ENCODE data around the gene MARCO. TPM values are rescaled to one million over a fixed set of nuclear protein-coding genes. Genes with fewer than 3 reads are reported as not detected.

MARCO gene
- total RNA-seq, 2 donors from 2014 or later = not detected

GRCh38 chr2:119024568-119024967, 82.6 kb downstream of the MARCO start:
- Mint-ChIP-seq H3K4me1 (no peaks in the 10 kb centered on the region), H3K27ac (no peak overlapping the region)
- H3K27ac ChIP-seq (ENCODE audit: low read depth, low read length) = no peak overlapping the region

GRCh38 chr2:119025013-119025412, 83.0 kb downstream of the MARCO start:
- no peak overlapping the region for H3K4me3 Mint-ChIP-seq
- Histone ChIP-seq H3K36me3 (ENCODE audit: control insufficient read depth, insufficient read depth, low read length) (no peaks in the 10 kb centered on the region), H3K9me3 (ENCODE audit: control insufficient read depth, low read length) (no peaks in the 10 kb centered on the region), H3K4me1 (ENCODE audit: control insufficient read depth, insufficient read depth, low read length) (no peaks in the 10 kb centered on the region), H3K27ac (ENCODE audit: low read depth, low read length) (no peak overlapping the region), H3K4me3 (ENCODE audit: low read length) (no peak overlapping the region), H3K9ac (ENCODE audit: extremely low read depth, low read length, poor library complexity, severe bottlenecking) (no peak overlapping the region), H3K27me3 (ENCODE audit: control insufficient read depth, insufficient read depth, low read length, poor library complexity, severe bottlenecking) (peaks cover 5% of the 10 kb centered on the region)
- no peaks in the 10 kb centered on the region for H3K4me1 Mint-ChIP-seq
- H3K36me3 Mint-ChIP-seq (ENCODE audit: low read depth) = no peaks in the 10 kb centered on the region
- peaks cover 6% of the 10 kb centered on the region for H3K9me3 Mint-ChIP-seq
- H3K27ac Mint-ChIP-seq = no peak overlapping the region
- no peak for DNase-seq
- 95 to 96% methylated on average over 7 of the region's 7 CpGs for WGBS, 2 experiments (ENCODE audit: insufficient coverage in 1 of 2, insufficient read length in 1 of 2)
- H3K27me3 Mint-ChIP-seq (ENCODE audit: insufficient read depth) = peaks cover 4% of the 10 kb centered on the region
- TF ChIP-seq, protein P1, sequence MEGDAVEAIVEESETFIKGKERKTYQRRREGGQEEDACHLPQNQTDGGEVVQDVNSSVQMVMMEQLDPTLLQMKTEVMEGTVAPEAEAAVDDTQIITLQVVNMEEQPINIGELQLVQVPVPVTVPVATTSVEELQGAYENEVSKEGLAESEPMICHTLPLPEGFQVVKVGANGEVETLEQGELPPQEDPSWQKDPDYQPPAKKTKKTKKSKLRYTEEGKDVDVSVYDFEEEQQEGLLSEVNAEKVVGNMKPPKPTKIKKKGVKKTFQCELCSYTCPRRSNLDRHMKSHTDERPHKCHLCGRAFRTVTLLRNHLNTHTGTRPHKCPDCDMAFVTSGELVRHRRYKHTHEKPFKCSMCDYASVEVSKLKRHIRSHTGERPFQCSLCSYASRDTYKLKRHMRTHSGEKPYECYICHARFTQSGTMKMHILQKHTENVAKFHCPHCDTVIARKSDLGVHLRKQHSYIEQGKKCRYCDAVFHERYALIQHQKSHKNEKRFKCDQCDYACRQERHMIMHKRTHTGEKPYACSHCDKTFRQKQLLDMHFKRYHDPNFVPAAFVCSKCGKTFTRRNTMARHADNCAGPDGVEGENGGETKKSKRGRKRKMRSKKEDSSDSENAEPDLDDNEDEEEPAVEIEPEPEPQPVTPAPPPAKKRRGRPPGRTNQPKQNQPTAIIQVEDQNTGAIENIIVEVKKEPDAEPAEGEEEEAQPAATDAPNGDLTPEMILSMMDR (conservative IDR thresholded peaks at IDR 0.05) = no peak

More at GRCh38 chr2:119024568-119024967, 82.6 kb downstream of the MARCO start:
- no peak overlapping the region for H3K9ac ChIP-seq (ENCODE audit: extremely low read depth, low read length, poor library complexity, severe bottlenecking)
- Mint-ChIP-seq H3K4me3 (no peak overlapping the region), H3K9me3 (peaks cover 6% of the 10 kb centered on the region), H3K27me3 (ENCODE audit: insufficient read depth) (peaks cover 4% of the 10 kb centered on the region), H3K36me3 (ENCODE audit: low read depth) (no peaks in the 10 kb centered on the region)
- 93% methylated on average over 3 of the region's 3 CpGs; no CpG with 5 or more reads in 1 of the 2 experiments for WGBS, 2 experiments (ENCODE audit: insufficient coverage in 1 of 2, insufficient read length in 1 of 2)
- H3K27me3 ChIP-seq (ENCODE audit: control insufficient read depth, insufficient read depth, low read length, poor library complexity, severe bottlenecking) = peaks cover 5% of the 10 kb centered on the region
- TF ChIP-seq, protein P1 (conservative IDR thresholded peaks at IDR 0.05) = no peak
- no peaks in the 10 kb centered on the region for H3K9me3 ChIP-seq (ENCODE audit: control insufficient read depth, low read length)
- no peak for DNase-seq
- H3K4me1 ChIP-seq (ENCODE audit: control insufficient read depth, insufficient read depth, low read length) = no peaks in the 10 kb centered on the region
- no peaks in the 10 kb centered on the region for H3K36me3 ChIP-seq (ENCODE audit: control insufficient read depth, insufficient read depth, low read length)
- no peak overlapping the region for H3K4me3 ChIP-seq (ENCODE audit: low read length)

- Histone ChIP-seq H3K9ac (ENCODE audit: extremely low read depth, low read length, poor library complexity, severe bottlenecking) (no peak overlapping the region), H3K27me3 (ENCODE audit: control insufficient read depth, insufficient read depth, low read length, poor library complexity, severe bottlenecking) (no peaks in the 10 kb centered on the region), H3K36me3 (ENCODE audit: control insufficient read depth, insufficient read depth, low read length) (no peaks in the 10 kb centered on the region), H3K4me1 (ENCODE audit: control insufficient read depth, insufficient read depth, low read length) (no peaks in the 10 kb centered on the region), H3K9me3 (ENCODE audit: control insufficient read depth, low read length) (no peaks in the 10 kb centered on the region), H3K4me3 (ENCODE audit: low read length) (no peak overlapping the region), H3K27ac (ENCODE audit: low read depth, low read length) (no peak overlapping the region)
- TF ChIP-seq, protein P1 (conservative IDR thresholded peaks at IDR 0.05) = peak; percentile 54
- H3K27me3 Mint-ChIP-seq (ENCODE audit: insufficient read depth) = peaks cover 10% of the 10 kb centered on the region
- no peaks in the 10 kb centered on the region for H3K4me1 Mint-ChIP-seq
- H3K36me3 Mint-ChIP-seq (ENCODE audit: low read depth) = no peaks in the 10 kb centered on the region
- H3K9me3 Mint-ChIP-seq = peaks cover 6% of the 10 kb centered on the region
- peak; percentile 58 for DNase-seq
- no peak overlapping the region for H3K27ac Mint-ChIP-seq
- 88 to 94% methylated on average over 8 to 18 of the region's 18 CpGs for WGBS, 2 experiments (ENCODE audit: insufficient coverage in 1 of 2, insufficient read length in 1 of 2)
- no peak overlapping the region for H3K4me3 Mint-ChIP-seq
These were observed 83.9 kb downstream of the MARCO start for GRCh38 chr2:119025762-119026351.

Data from endodermal cell (in vitro differentiated cells).